Mucosa of descending colon (tissue), 3 donors: ENCODE data around the gene TRO. TPM values are rescaled to one million over a fixed set of nuclear protein-coding genes. Genes with fewer than 3 reads are reported as not detected.

Source experiments
- ATAC-seq: fragments of 200-7000 bp; cut with Tn5 transposase; one replicate; pipeline ENCODE4 v1.9.1; 2020; ENCODE audit warnings: mild to moderate bottlenecking, moderate library complexity
- DNase-seq, 3 donors: peaks; one replicate each; pipeline ENCODE4 v3.0.0-alpha.2; 2020
- H3K36me3 ChIP-seq: fragments of 200-600 bp; one replicate; pipeline ENCODE4 v1.8.0; 2021; ENCODE audit warnings: low read depth, mild to moderate bottlenecking
- H3K4me1 ChIP-seq: fragments of 200-600 bp; one replicate; pipeline ENCODE4 v1.8.0; 2021; ENCODE audit warnings: low read depth, mild to moderate bottlenecking
- H3K4me3 ChIP-seq: fragments of 200-600 bp; one replicate; pipeline ENCODE4 v1.8.0; 2021; ENCODE audit warnings: mild to moderate bottlenecking
- H3K9me3 ChIP-seq: fragments of 200-600 bp; one replicate; pipeline ENCODE4 v1.8.0; 2021; ENCODE audit warnings: mild to moderate bottlenecking
- intact Hi-C, 2 donors: fragments of 100-400 bp; cut with DNase I in 1 of 2; cut with micrococcal nuclease in 1 of 2; formaldehyde crosslinking; loops; one replicate each; pipeline versions ENCODE4 v1.11.0 to v1.11.1; 2022; cut with DNase I, micrococcal nuclease
- long read RNA-seq, 2 donors: library from polyadenylated mRNA; unstranded; transcript quantifications; one replicate each; pipeline ENCODE4 v2.0.0, GENCODE V29; 2019 to 2021
- total RNA-seq, 3 donors: library from RNA; stranded (reverse); fragmentation: NEBNext Ultra II Directional in 2 of 3; extraction: Animal tissue kit (Norgen Biotek cat#: 25700) in 2 of 3; gene quantifications; one replicate each; pipeline versions ENCODE4 v1.2.1 to v1.2.4, GENCODE V29; 2021 to 2023
- TF ChIP-seq, protein P1 (sequence below): fragments of 200-600 bp; IDR thresholded peaks from one replicate; pipeline ENCODE4 v1.8.0; 2022; ENCODE audit warnings: antibody characterized with exemption, mild to moderate bottlenecking
- donor health status: DM: no; HTN: no; CAD: no; lungs with moderate emphysema.
- donor health status: DM: no; HTN: no; CAD: no.
- donor health status: DM: no; HTN: yes; CAD: no.

The TRO gene, protein sequence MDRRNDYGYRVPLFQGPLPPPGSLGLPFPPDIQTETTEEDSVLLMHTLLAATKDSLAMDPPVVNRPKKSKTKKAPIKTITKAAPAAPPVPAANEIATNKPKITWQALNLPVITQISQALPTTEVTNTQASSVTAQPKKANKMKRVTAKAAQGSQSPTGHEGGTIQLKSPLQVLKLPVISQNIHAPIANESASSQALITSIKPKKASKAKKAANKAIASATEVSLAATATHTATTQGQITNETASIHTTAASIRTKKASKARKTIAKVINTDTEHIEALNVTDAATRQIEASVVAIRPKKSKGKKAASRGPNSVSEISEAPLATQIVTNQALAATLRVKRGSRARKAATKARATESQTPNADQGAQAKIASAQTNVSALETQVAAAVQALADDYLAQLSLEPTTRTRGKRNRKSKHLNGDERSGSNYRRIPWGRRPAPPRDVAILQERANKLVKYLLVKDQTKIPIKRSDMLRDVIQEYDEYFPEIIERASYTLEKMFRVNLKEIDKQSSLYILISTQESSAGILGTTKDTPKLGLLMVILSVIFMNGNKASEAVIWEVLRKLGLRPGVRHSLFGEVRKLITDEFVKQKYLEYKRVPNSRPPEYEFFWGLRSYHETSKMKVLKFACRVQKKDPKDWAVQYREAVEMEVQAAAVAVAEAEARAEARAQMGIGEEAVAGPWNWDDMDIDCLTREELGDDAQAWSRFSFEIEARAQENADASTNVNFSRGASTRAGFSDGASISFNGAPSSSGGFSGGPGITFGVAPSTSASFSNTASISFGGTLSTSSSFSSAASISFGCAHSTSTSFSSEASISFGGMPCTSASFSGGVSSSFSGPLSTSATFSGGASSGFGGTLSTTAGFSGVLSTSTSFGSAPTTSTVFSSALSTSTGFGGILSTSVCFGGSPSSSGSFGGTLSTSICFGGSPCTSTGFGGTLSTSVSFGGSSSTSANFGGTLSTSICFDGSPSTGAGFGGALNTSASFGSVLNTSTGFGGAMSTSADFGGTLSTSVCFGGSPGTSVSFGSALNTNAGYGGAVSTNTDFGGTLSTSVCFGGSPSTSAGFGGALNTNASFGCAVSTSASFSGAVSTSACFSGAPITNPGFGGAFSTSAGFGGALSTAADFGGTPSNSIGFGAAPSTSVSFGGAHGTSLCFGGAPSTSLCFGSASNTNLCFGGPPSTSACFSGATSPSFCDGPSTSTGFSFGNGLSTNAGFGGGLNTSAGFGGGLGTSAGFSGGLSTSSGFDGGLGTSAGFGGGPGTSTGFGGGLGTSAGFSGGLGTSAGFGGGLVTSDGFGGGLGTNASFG (N-terminal part only)
- 1 to 10 TPM in 2 of 3 donors, under 1 TPM in 1; 0.67 to 7.2 (median 2.1) TPM for total RNA-seq
- long read RNA-seq, donor 1, partial matches to known transcripts, result 3 of 10 reads
- long read RNA-seq, donor 1, other reads (novel, unspliced or antisense), result 6 of 10 reads
- long read RNA-seq, donor 2, result 0 reads

DNA sequence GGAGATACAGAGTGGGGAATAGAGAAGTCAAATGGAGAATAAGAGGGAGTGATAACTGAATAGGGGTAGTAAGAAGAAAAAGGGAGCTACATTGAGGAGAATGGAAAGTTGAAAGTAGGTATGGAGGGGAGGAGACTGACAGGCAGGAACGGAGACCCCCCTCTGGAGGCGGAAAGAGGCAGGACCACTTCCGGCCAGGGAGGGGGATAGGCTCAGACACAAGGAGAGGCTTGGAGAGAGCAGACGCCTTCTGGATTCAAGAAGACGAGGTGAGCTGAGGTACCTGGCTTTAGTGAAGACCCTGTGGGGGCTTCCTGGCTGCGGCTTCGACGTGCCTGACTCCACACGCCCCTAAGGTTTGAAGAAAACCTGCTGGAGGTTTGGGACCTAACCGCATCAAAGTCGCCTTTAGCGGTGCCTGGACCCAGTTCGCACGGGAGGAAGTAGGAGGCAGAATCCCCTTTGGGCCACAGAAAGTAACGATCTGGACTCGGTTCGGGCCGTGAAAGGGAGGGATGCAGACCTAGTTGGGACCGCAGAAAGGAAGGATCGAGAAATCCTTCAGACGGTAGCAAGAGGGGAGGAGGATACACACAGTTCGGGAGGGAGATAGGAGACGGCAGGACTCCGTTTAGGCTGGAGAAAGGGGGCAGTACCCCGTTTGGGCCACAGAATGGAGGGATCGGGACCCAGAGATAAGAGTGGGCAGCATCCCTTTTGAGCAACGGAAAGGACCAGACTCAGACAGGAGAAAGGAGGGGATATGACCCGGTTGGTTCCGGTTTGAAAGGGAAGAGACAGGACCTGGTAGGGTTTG lies at the start of gene TRO:
Gene TRO, plus strand, starts transcription at position 215 of the 817 bp plus-strand sequence. CDS start 1,423 bp downstream, outside the sequence.
- Histone ChIP-seq H3K36me3 (no peaks in the 10 kb centered on the region), H3K4me3 (no peak within 1 kb of the TSS), H3K4me1 (no peaks in the 10 kb centered on the region), H3K9me3 (no peaks in the 10 kb centered on the region)
- intact Hi-C loops, result no loop called here
- ATAC-seq (no peak), DNase-seq (no peak)
- TF ChIP-seq, protein P1, sequence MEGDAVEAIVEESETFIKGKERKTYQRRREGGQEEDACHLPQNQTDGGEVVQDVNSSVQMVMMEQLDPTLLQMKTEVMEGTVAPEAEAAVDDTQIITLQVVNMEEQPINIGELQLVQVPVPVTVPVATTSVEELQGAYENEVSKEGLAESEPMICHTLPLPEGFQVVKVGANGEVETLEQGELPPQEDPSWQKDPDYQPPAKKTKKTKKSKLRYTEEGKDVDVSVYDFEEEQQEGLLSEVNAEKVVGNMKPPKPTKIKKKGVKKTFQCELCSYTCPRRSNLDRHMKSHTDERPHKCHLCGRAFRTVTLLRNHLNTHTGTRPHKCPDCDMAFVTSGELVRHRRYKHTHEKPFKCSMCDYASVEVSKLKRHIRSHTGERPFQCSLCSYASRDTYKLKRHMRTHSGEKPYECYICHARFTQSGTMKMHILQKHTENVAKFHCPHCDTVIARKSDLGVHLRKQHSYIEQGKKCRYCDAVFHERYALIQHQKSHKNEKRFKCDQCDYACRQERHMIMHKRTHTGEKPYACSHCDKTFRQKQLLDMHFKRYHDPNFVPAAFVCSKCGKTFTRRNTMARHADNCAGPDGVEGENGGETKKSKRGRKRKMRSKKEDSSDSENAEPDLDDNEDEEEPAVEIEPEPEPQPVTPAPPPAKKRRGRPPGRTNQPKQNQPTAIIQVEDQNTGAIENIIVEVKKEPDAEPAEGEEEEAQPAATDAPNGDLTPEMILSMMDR, result no peak

GRCh38 chrX:54885740-54886139 lies 34.9 kb upstream of the TRO start:
- intact Hi-C loops, result no loop called here
- ATAC-seq (no peak), DNase-seq (no peak)
- TF ChIP-seq, protein P1, result no peak
- H3K4me3 ChIP-seq, result no peak overlapping the region
- no peaks in the 10 kb centered on the region for H3K36me3 ChIP-seq
- no peaks in the 10 kb centered on the region for H3K4me1 ChIP-seq
- no peaks in the 10 kb centered on the region for H3K9me3 ChIP-seq

DNA sequence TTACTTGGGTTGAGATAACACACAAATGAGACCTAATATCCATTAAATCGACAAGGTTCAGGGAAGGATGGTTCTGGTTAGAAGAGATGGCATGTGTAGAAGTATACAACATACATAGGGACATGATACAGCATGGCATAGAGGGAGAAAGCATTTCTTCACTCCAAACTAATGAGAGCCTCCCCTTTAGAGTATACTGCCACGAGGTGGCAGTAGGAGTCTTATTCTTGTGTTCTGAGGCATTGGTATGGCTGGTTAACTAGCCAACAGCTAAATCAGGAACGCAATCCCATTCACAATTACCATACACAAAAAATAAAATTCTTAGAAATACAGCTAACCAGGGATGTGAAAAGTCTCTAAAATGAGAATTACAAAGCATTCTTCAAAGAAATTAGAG lies 29.1 kb upstream of the TRO start:
- ATAC-seq (peak; percentile 67), DNase-seq (peak in 1 of 3 donors; percentile 67)
- intact Hi-C loops, result loop anchor here in 1 of 2 donors (10.0 kb wide), 1 partner anchor 163 kb away; no protein-coding TSS in a partner anchor
- Histone ChIP-seq H3K9me3 (no peaks in the 10 kb centered on the region), H3K36me3 (no peaks in the 10 kb centered on the region), H3K4me3 (no peak overlapping the region), H3K4me1 (no peaks in the 10 kb centered on the region)
- TF ChIP-seq, protein P1, result no peak

- Histone ChIP-seq H3K36me3 (no peaks in the 10 kb centered on the region), H3K4me1 (no peaks in the 10 kb centered on the region), H3K9me3 (no peaks in the 10 kb centered on the region), H3K4me3 (no peak overlapping the region)
- intact Hi-C loops, result loop anchor here in 1 of 2 donors (10.0 kb wide), 1 partner anchor 161 kb away; no protein-coding TSS in a partner anchor
- DNase-seq (no peak), ATAC-seq (no peak)
- TF ChIP-seq, protein P1, result no peak
These were observed 26.5 kb upstream of the TRO start for GRCh38 chrX:54894159-54894558.
